ENCODE results near the gene PPFIA2.

The PPFIA2 gene

GRCh38 chr12:81333812-81334211 lies 425.3 kb downstream of the PPFIA2 start:
- DNase-seq: no peak

DNA sequence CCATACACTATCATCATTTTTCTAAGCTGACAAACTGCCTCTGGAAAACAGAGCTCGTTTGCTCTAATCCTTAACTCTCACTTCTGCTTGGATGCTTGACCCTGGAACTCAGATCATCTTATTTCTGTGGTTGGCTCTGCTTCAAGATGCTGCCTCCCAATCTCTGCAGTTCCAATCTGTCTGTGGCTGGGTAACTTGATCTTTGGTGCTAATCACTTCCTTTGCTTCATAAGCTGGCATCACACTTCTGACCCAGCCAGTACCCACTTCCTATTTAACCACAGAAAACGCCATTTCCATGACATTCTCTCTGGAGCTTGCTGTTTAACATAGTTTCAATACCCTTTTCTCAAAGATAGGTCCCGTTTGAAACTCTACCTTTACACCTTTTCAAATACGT lies 427.1 kb downstream of the PPFIA2 start:
- DNase-seq: no peak

DNA sequence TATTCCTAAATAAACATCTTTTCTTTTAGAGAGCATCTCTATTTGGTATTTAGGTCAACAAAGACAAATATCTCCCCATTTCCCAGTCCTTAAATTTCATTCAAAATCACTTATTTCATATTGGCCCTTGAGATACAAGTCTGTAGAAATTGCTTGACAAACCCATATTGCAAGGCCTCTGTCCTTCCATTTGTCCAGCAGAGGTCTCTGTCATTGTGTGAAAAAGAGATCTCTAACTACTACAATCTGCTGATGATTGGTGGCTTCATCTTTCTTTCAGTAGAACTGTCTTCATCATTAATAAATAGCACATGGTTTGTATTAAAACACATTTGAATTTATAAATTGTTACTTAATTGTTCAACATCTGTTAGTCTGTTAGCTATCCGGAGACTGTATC lies 428.7 kb downstream of the PPFIA2 start:
- no peak for DNase-seq

- no peak for DNase-seq
Observed at GRCh38 chr12:81329085-81329484, 430.1 kb downstream of the PPFIA2 start.

- DNase-seq: no peak
Observed at GRCh38 chr12:81327425-81327824, 431.7 kb downstream of the PPFIA2 start.

DNA sequence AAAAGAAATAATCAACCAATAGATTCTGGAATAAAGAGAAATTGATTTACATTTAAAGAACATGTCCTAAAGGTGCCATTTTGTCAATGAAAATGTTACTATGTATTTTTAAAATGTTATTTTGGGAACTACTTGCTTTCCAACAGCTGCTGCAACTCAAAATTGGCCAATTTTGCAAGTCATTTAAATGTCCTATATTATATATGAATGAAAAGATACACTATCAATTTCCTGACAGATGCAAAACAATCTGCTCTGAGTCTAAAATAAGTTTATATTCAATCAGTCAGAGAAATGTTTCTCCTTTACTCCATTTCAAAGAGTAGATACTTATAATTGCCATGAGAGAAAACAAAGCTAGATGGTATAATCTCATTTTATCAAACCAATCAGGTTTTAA lies 434.1 kb downstream of the PPFIA2 start:
- no peak for DNase-seq

- DNase-seq: no peak
Observed at GRCh38 chr12:81314903-81315531, 444.1 kb downstream of the PPFIA2 start.

- no peak for DNase-seq
Observed at GRCh38 chr12:81303935-81304334, 455.2 kb downstream of the PPFIA2 start.

- no peak for DNase-seq
Observed at GRCh38 chr12:81300454-81300853, 458.7 kb downstream of the PPFIA2 start.

GRCh38 chr12:81297601-81298000 lies 461.5 kb downstream of the PPFIA2 start:
- DNase-seq: no peak

GRCh38 chr12:81296556-81297305 lies 462.4 kb downstream of the PPFIA2 start:
- DNase-seq: peak; percentile 4

- DNase-seq: no peak
Observed at GRCh38 chr12:81295251-81295650, 463.9 kb downstream of the PPFIA2 start.

DNA sequence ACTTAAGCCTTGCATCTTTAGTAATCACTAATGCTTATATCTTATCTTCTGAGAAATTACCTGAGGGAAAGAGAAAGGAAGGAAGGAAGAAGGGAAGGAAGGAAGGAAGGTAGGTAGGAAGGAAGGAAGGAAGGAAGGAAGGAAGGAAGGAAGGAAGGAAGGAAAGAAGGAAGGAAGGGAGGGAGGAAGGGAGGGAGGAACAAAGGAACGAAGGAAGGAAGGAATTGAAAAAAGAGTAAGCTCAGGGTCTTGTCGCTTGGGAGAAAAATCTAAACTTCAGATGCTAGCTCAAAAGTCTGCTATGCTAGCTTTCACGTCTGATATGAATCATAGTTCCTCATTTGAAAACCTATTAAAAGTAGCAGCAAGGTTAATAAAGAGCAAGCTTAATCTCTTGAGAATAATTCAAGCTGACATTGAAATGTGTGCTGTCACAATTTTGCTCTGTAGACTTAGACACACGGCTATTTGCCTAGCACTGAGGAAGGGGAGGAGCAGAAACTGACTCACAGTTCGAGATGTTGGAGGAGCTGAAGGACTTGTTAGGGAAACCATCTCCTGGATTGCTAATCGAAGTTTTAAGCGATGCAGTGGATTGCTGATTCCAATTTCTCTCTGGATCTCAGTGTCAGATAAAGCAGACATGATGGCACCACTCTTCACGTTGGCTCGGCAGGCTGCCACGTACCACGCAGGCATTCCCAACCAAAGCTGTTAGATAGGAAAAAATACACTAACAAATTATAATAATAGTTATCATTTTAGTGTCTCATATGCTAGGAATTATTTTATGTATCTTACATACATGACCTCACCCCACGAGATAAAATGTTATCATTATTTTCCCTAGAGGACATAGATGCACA lies 464.6 kb downstream of the PPFIA2 start:
- DNase-seq: no peak

DNA sequence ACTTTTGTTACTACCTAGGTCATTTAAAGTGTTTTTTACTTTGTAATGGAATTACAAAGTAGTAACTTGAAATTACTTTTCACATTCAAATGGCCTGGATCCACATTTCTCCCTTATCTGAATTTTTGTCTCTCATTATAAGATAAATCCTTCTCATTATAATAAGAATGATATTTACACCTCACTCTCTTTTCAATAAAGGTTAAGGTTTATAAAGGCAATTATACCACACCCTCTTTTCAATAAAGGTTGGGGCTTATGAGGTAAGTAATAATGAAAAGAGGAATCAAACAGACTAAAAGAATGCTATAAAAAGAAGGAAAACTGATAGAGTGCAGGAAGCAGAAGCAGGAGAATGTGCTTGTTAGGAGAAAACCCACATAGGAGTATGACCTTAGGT lies 470.5 kb downstream of the PPFIA2 start:
- no peak for DNase-seq

DNA sequence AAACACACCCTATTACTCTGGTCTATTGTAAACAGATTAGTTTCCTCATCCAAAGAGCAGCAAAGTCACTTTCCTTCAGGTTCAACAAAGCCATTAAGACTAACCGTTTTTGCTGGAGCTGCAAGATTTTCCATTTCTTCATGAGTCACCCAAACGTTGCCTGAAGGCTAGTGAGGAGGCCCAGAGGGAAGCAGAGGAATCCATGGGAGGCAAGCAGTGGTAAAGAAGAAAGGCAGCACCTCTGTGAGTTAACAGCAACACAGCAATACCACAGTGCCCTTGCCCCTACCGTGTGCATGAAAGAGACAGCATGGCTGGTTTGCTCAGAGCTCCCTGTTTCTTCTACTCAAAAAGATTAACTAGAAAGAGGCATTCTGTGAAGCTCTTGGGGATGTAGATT lies 475.0 kb downstream of the PPFIA2 start:
- DNase-seq: no peak

DNA sequence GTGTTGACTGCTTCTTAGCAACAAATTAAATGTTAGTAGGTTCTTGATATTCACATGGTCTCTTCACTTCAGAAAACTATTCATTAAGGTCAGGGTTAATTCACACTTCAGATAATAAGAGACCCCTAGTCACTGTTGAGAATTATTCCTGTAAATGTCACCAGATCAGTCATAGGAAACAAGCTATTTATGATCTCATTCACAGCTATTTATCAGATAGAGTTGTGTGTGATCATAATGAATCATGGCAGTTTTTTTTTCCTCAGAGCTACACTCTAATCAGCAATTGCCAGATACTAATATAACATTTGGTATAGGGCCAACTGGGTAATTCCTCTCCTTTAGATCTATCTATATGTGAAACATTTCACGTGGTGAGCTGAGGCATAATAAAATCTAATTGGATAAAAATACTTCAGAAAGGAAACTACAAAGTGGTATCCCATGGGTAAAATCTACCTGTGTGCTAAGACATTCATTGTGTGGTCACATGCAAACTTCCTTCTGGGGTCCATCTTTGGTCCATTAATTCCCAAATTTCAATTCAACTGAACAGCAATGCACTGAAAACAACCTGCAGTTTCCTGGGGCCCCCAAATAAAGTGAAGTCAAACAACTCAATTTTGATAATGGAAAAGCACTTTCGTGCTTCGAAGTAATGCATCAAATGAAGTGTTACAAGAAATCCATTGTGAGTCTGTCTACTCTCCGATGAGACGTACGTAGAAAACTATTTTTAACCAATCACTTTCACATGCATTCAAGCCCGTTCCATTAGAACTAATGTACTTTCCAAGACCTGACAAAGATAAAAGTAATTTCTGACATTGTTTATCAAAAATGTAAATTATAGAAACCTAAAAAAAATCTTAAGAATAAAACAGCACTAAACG lies 484.3 kb downstream of the PPFIA2 start:
- no peak for DNase-seq

DNA sequence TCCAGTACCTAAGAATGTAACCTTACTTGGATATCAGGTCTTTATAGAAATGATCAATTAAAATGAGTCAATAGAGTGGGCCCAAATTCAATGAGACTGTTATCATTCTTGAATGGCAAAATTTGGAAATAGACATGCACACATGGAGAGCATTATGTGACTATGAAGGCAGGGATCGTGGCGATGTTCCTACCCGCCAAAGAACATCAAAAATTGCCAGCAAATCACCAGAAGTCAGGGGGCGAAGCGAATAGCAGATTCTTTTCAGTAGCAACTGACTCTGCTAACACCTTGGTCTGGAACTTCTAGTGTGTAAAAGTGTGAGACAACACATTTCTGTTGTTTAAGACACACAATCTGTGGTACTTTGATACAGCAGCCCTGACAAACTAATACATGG lies 488.8 kb downstream of the PPFIA2 start:
- no peak for DNase-seq

DNA sequence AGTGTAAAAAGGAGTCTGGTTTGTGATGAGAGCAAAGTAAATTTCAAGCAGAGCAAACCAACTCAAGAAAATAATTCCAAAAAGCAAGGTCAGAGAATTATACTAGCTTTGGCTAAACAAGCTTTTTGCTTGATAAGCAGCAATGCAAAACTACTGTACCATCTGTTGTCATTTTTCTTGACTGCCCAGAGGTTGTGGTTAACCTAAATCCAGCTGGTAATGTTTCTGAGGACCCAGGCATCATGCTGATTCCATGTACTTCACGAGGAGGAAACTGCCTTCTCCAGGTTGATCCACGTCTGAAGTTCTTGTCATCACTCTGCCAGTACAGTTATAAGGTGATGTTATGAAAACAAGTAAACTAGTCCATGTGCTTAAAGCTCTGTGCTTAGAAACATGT lies 496.1 kb downstream of the PPFIA2 start:
- no peak for DNase-seq

DNA sequence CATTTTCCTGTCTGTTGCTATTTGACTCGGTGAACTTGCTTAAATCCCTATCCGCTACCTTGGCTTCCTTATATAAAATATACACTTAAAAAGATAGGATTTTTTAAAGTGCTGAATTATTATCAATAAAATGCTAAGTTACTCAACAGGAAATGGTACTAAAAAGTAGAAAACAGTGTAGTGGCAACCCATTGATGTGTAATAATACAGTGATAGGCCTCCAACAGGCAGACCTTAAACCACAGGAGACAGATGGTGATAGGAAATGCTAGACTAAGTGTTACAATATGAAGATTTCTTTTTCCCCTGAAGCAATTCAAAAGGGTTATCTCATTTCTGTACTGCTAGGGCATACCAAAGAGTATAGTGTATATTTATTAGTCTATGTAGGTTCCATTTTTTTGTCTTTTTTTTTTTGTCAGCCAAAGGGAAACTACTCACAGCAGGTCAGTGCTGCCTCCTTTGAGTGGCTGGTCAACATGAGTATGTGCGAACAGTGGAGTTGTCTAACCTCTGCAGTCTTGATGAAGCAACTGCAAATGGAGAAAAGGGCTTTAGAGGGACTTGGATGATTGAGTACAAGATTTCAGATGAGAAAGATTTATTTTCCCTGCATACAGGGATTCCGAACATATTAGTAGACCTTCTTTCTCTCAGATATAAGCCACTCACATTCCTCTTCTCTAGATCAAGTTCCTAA lies 497.5 kb downstream of the PPFIA2 start:
- no peak for DNase-seq

GRCh38 chr12:81259360-81259759 lies 499.8 kb downstream of the PPFIA2 start:
- no peak for DNase-seq

DNA sequence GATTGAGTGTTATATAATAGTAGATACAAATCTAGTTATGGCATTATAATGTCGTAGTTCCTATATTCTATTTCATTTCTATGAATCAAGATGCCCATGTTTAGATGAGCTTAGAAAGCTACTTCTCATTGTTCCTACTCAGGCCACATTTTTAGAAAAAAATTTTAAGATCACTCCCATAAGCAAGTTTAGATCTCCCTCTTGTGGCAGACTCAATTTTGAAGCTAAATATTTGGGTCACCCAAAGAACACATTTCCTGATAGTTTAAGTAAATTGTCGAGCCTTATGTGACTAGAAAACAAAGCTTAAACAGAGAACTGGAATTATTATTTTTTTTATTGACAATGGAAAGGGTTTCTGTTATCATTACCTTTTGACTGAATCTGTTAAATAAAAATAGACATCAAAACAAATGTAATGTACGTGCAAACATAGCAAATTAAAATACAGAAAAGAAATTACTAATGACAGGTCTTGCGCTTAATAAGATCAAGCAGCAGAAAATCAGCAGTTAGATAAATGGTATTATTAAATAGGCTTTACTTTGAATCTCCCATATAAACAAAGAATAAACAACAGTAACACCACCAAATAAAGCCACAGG lies 501.1 kb downstream of the PPFIA2 start:
- DNase-seq: peak; percentile 80

DNA sequence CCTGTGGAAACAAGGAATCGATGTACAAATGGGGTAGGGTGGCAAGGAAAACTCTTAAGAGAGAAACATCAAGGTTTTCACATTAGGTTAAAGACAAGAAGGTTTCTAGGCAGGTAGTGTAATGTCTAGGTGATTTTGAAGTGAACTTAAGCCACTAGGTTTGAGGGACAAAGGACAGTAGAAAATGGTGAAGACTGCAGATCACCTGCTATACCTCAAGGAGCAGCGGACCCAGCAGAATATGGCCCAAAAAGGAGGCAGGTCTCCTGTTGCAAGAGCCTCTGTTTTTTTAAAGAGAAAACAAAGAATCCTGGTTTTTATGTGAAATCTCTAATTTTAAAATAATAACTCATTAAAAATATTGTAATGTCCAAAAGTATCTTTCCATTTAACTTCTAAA lies 503.2 kb downstream of the PPFIA2 start:
- no peak for DNase-seq
